DOHH2 (cell line): Measurements from ENCODE around the gene TMEM63B.
A peak's percentile ranks its signal among the peaks of the same experiment; 100 is the strongest.

Source experiments
- H3F3A ChIP-seq: fragments of 200-600 bp; sonication (generic), shearing (Covaris generic); 2 replicates; pipeline ENCODE4 v1.6.0; 2016; ENCODE audit warnings: antibody characterized with exemption, mild to moderate bottlenecking; ENCODE audit not compliant: control insufficient read depth, insufficient read depth
- H3K27ac ChIP-seq: fragments of 200-600 bp; sonication (generic); 2 replicates; pipeline ENCODE4 v1.5.1; 2014; ENCODE audit warnings: low read depth, mild to moderate bottlenecking, low read length, moderate library complexity
- H3K27me3 ChIP-seq: fragments of 200-600 bp; sonication (generic); 2 replicates; pipeline ENCODE4 v1.6.1; 2014; ENCODE audit warnings: mild to moderate bottlenecking, low read length, mixed read lengths; ENCODE audit not compliant: control insufficient read depth
- H3K36me3 ChIP-seq: fragments of 200-600 bp; sonication (generic); 2 replicates; pipeline ENCODE4 v1.6.1; 2014; ENCODE audit warnings: mild to moderate bottlenecking, low read length, moderate library complexity, mixed read lengths; ENCODE audit not compliant: control insufficient read depth
- H3K4me1 ChIP-seq: fragments of 200-600 bp; sonication (generic); 2 replicates; pipeline ENCODE4 v1.6.1; 2014; ENCODE audit warnings: mild to moderate bottlenecking, low read length, mixed read lengths; ENCODE audit not compliant: control insufficient read depth
- H3K4me2 ChIP-seq: fragments of 200-600 bp; sonication (generic); 2 replicates; pipeline ENCODE4 v1.6.0; 2014; ENCODE audit warnings: mild to moderate bottlenecking, low read length, moderate library complexity
- H3K4me3 ChIP-seq: fragments of 200-600 bp; sonication (generic); 2 replicates; pipeline ENCODE4 v1.5.1; 2014; ENCODE audit warnings: mild to moderate bottlenecking, low read length, mixed read lengths
- H3K79me2 ChIP-seq: fragments of 200-600 bp; sonication (generic); 2 replicates; pipeline ENCODE4 v1.6.1; 2014; ENCODE audit warnings: mild to moderate bottlenecking, low read length, mixed read lengths; ENCODE audit not compliant: control insufficient read depth
- H3K9me2 ChIP-seq: fragments of 200-600 bp; sonication (generic); replicated peaks from 2 replicates; pipeline ENCODE4 v1.6.1; 2014; ENCODE audit warnings: mild to moderate bottlenecking, low read length, mixed read lengths; ENCODE audit not compliant: control insufficient read depth
- H3K9me3 ChIP-seq: fragments of 200-600 bp; sonication (generic); 2 replicates; pipeline ENCODE4 v1.6.1; 2014; ENCODE audit warnings: antibody characterized with exemption, low read length, mixed read lengths; ENCODE audit not compliant: control insufficient read depth, insufficient read depth
- H4K20me1 ChIP-seq: fragments of 200-600 bp; sonication (generic); 2 replicates; pipeline ENCODE4 v1.6.0; 2014; ENCODE audit warnings: low read depth, mild to moderate bottlenecking, antibody characterized with exemption, low read length, moderate library complexity; ENCODE audit not compliant: control insufficient read depth, insufficient read depth
- EZH2phosphoT487 ChIP-seq: fragments of 200-600 bp; sonication (generic); IDR thresholded peaks from 2 replicates; pipeline ENCODE4 v1.6.1; 2017; ENCODE audit warnings: borderline replicate concordance, mild to moderate bottlenecking, antibody characterized with exemption, low read length, moderate library complexity, mixed read lengths
- TF ChIP-seq, protein P1 (sequence below): fragments of 200-600 bp; sonication (generic); IDR thresholded peaks from one replicate; pipeline ENCODE4 v1.5.1; 2014; ENCODE audit warnings: antibody characterized with exemption, mild to moderate bottlenecking, low read depth, low read length; ENCODE audit not compliant: poor library complexity, severe bottlenecking

TMEM63B gene

DNA sequence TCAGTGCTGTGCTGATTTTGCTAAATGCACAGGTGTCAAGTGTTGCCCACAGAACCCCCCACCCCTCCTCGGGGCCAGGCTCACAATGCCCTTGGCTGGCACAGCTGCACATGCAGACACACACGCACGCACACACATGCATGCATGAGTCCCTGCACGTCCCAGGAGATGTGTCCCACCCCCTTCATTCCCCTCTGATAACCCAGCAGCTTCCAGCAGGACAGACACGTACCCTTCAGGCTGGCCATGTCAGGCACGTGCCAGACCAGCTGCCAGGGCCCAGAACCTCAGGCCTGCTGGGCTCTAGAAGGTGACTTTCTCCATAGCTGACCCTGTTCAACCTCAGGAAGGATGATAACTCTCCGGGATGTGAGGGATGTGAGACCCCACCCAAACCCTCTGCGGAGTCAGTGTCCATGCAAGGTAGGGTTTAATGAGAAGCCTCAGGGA is 44.5 kb upstream of the TMEM63B start:
- H3K36me3 ChIP-seq: no peaks in the 10 kb centered on the region
- no peaks in the 10 kb centered on the region for H3K9me2 ChIP-seq
- peak overlapping the region; percentile 31; the same call in 1 of the 2 replicates for H3K4me2 ChIP-seq
- no peaks in the 10 kb centered on the region for H3K9me3 ChIP-seq
- H3K27ac ChIP-seq: no peak overlapping the region
- H3K4me1 ChIP-seq: peaks cover 40% of the 10 kb centered on the region
- no peaks in the 10 kb centered on the region for H3K27me3 ChIP-seq
- H3F3A ChIP-seq: no peaks in the 10 kb centered on the region
- H3K4me3 ChIP-seq: peak overlapping the region; percentile 44
- H3K79me2 ChIP-seq: no peaks in the 10 kb centered on the region
- TF ChIP-seq EZH2phosphoT487: no peak
- TF ChIP-seq, protein P1, sequence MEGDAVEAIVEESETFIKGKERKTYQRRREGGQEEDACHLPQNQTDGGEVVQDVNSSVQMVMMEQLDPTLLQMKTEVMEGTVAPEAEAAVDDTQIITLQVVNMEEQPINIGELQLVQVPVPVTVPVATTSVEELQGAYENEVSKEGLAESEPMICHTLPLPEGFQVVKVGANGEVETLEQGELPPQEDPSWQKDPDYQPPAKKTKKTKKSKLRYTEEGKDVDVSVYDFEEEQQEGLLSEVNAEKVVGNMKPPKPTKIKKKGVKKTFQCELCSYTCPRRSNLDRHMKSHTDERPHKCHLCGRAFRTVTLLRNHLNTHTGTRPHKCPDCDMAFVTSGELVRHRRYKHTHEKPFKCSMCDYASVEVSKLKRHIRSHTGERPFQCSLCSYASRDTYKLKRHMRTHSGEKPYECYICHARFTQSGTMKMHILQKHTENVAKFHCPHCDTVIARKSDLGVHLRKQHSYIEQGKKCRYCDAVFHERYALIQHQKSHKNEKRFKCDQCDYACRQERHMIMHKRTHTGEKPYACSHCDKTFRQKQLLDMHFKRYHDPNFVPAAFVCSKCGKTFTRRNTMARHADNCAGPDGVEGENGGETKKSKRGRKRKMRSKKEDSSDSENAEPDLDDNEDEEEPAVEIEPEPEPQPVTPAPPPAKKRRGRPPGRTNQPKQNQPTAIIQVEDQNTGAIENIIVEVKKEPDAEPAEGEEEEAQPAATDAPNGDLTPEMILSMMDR: no peak
- H4K20me1 ChIP-seq: no peaks in the 10 kb centered on the region

DNA sequence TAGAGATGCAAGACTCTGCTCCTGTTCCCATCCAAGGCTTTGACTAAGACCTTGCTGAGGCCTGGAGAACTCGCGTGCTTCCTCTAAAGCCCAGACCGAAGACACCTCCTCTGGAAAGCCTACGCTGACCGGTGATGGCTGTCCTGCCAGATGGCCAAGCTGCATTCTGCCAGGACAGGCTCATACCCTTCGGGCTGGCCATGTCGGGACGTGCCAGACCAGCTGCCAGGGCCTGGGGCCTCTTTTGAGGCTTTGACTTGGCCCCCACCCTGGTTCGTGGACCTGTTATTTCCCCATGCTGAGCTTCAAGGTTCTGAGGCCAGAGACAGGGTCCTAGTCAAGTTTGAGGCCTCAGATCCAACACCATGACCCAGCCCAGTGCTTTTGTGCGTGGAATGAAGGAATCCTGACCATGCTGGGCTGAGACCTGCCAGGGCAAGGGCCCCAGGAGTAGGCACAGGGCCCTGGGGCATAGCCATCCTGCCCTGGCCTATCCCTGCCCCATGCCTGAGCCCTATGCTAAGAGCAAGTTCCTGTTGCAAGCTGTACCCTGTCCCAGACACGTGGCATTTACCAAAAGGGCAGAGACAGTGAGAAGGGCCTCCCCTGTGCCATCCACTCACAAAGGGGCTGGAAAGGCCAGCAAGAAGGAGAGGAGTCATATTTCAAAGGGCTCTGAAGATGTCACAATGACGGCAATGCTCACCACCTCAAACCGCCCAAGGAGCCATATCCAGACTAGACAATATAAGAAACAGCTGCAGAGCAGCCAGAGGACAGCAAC is 42.9 kb upstream of the TMEM63B start:
- Histone ChIP-seq H3K79me2 (no peaks in the 10 kb centered on the region), H3K4me3 (peak overlapping the region; percentile 44; the same call in 1 of the 2 replicates), H3F3A (no peaks in the 10 kb centered on the region), H3K36me3 (no peaks in the 10 kb centered on the region), H4K20me1 (no peaks in the 10 kb centered on the region), H3K4me1 (peaks cover 30% of the 10 kb centered on the region), H3K4me2 (peak overlapping the region; percentile 31; the same call in 1 of the 2 replicates), H3K27me3 (no peaks in the 10 kb centered on the region), H3K27ac (no peak overlapping the region), H3K9me2 (no peaks in the 10 kb centered on the region), H3K9me3 (no peaks in the 10 kb centered on the region)
- TF ChIP-seq EZH2phosphoT487: no peak
- TF ChIP-seq, protein P1: no peak

DNA sequence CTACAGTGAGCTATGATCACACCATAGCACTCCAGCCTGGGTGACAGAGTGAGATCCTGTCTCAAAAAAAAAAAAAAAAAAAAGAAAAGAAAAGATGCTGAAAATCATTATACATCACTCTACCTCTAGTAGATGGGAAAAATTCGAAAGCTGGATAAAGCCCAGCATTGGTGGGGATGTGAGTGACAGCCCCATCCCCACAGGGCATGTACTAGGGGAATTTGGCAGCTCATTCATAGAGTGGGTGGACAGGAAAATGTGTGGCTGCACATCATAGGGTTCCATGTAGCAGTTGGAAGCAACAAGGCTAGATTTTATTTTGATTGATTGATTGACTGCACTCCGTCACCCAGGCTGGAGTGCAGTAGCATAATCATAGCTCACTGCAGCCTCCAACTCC is 42.1 kb upstream of the TMEM63B start:
- no peaks in the 10 kb centered on the region for H3K27me3 ChIP-seq
- no peaks in the 10 kb centered on the region for H3K79me2 ChIP-seq
- H3K27ac ChIP-seq: no peak overlapping the region
- peaks cover 23% of the 10 kb centered on the region for H3K4me1 ChIP-seq
- H3K36me3 ChIP-seq: 0 out of 2 replicates have a peak, but pooled peaks cover 5% of the 10 kb centered on the region
- no peak overlapping the region for H3K4me2 ChIP-seq
- no peak overlapping the region for H3K4me3 ChIP-seq
- no peaks in the 10 kb centered on the region for H3F3A ChIP-seq
- H3K9me2 ChIP-seq: no peaks in the 10 kb centered on the region
- H3K9me3 ChIP-seq: no peaks in the 10 kb centered on the region
- no peak for TF ChIP-seq EZH2phosphoT487
- TF ChIP-seq, protein P1: no peak
- no peaks in the 10 kb centered on the region for H4K20me1 ChIP-seq
